ENCODE results near the gene ACVR1.

Gene ACVR1

GRCh38 chr2:157744571-157745076 lies 131.5 kb downstream of the ACVR1 start:
- no peak for DNase-seq (ENCODE audit: low read depth)
- TF ChIP-seq CTCF (IDR thresholded peaks at IDR 0.05; ENCODE audit: insufficient read depth, low read depth, low read length, missing control alignments) = no peak
- H3K4me3 ChIP-seq (ENCODE audit: low read depth, low read length) = no peak overlapping the region

- no peak overlapping the region for H3K4me3 ChIP-seq (ENCODE audit: low read depth, low read length)
- peak; percentile 73 for DNase-seq (ENCODE audit: low read depth)
- TF ChIP-seq CTCF (IDR thresholded peaks at IDR 0.05; ENCODE audit: insufficient read depth, low read depth, low read length, missing control alignments) = no peak
These were observed 133.1 kb downstream of the ACVR1 start for GRCh38 chr2:157743051-157743450.

GRCh38 chr2:157741819-157742484 lies 134.2 kb downstream of the ACVR1 start:
- DNase-seq (ENCODE audit: low read depth) = peak; percentile 12
- no peak overlapping the region for H3K4me3 ChIP-seq (ENCODE audit: low read depth, low read length)
- no peak for TF ChIP-seq CTCF (IDR thresholded peaks at IDR 0.05; ENCODE audit: insufficient read depth, low read depth, low read length, missing control alignments)

- TF ChIP-seq CTCF (IDR thresholded peaks at IDR 0.05; ENCODE audit: insufficient read depth, low read depth, low read length, missing control alignments) = no peak
- no peak overlapping the region for H3K4me3 ChIP-seq (ENCODE audit: low read depth, low read length)
- DNase-seq (ENCODE audit: low read depth) = no peak
These were observed 138.5 kb downstream of the ACVR1 start for GRCh38 chr2:157737656-157738055.

- DNase-seq (ENCODE audit: low read depth) = no peak
- H3K4me3 ChIP-seq (ENCODE audit: low read depth, low read length) = no peak overlapping the region
- TF ChIP-seq CTCF (IDR thresholded peaks at IDR 0.05; ENCODE audit: insufficient read depth, low read depth, low read length, missing control alignments) = no peak
These were observed 140.6 kb downstream of the ACVR1 start for GRCh38 chr2:157735532-157735931.

GRCh38 chr2:157733263-157733662 lies 142.9 kb downstream of the ACVR1 start:
- no peak for TF ChIP-seq CTCF (IDR thresholded peaks at IDR 0.05; ENCODE audit: insufficient read depth, low read depth, low read length, missing control alignments)
- DNase-seq (ENCODE audit: low read depth) = no peak

GRCh38 chr2:157732596-157732995 lies 143.5 kb downstream of the ACVR1 start:
- H3K4me3 ChIP-seq (ENCODE audit: low read depth, low read length) = no peak overlapping the region
- no peak for DNase-seq (ENCODE audit: low read depth)
- no peak for TF ChIP-seq CTCF (IDR thresholded peaks at IDR 0.05; ENCODE audit: insufficient read depth, low read depth, low read length, missing control alignments)

More at GRCh38 chr2:157733263-157733662, 142.9 kb downstream of the ACVR1 start:
- H3K4me3 ChIP-seq (ENCODE audit: low read depth, low read length) = no peak overlapping the region

All from GM12865 (cell line).